Measurements from ENCODE around the gene RPTOR. TPM values are rescaled to one million over a fixed set of nuclear protein-coding genes. Genes with fewer than 3 reads are reported as not detected.

Gene RPTOR
- total RNA-seq, 2 experiments from 2014 or later, result 43.6 to 47.2 TPM

DNA sequence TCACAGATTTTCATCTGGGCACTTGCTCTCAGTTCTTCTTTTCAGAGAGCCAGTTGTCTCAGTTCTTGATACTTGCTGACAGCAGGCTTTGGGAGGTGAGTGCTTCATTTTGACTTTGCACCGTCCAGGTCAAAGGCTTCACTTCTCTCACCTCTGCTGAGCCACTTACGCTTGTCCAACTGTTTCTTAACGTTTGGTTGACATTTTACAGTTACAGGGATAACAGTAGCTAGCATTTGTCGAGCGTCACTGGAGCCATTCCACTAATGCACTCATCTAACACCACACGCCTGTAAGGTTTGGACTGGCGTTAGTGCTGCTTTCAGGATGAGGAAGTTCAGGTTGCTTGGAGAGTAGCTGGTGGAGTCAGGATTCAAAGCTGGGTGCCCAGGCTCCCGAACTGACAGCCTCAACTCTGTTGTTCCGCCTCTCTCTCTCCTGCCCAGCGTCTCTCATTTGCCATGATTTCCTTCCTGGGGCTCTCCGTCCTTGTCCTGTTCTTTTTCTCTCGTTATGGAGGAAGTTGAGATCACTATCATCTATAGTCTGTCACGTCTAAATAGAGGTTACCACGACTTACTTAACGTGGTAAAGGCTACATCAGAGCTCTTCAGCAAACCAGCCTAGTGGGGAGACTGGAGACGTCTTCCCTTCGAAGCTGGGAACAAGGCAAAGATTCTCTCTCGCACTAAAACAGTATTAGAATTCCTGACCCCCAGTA lies 220.8 kb downstream of the RPTOR start:
- H3K27me3 Mint-ChIP-seq, result no peaks in the 10 kb centered on the region
- peaks cover 35% of the 10 kb centered on the region for H3K36me3 Mint-ChIP-seq
- H3K4me3 Mint-ChIP-seq, result no peak overlapping the region
- no peaks in the 10 kb centered on the region for H3K9me3 Mint-ChIP-seq
- peaks cover 49% of the 10 kb centered on the region for H3K4me1 Mint-ChIP-seq
- DNase-seq, result no peak
- peak overlapping the region; percentile 81 for H3K27ac Mint-ChIP-seq

DNA sequence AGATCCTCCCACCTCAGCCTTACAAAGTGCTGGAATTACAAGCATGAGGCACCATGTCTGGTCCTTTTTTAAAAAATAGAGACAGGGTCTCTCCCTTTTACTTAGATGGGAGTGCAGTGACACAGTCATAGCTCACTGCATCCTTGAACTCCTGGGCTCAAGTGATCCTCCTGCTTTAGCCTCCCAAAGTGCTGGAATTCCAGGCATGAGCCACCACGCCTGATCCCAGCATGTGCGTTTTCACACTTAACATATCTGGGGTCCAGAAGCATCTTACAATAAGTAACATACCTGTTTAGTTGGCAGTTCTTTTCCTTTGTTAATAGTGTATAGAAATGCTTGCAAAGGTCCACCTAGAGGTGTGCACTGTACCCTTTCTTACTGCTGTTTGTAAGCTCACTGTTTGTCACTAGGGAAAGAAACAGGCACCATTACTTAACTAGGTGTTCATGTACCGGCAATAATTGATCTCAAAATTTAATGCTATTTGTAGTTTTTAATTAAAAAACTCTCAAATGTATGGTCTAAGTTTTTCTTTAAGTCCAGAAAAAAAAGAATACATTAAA lies 221.7 kb downstream of the RPTOR start:
- no peak for DNase-seq
- Mint-ChIP-seq H3K36me3 (peaks cover 42% of the 10 kb centered on the region), H3K9me3 (no peaks in the 10 kb centered on the region), H3K27ac (peak overlapping the region; percentile 54), H3K27me3 (no peaks in the 10 kb centered on the region), H3K4me1 (peaks cover 49% of the 10 kb centered on the region), H3K4me3 (no peak overlapping the region)

DNA sequence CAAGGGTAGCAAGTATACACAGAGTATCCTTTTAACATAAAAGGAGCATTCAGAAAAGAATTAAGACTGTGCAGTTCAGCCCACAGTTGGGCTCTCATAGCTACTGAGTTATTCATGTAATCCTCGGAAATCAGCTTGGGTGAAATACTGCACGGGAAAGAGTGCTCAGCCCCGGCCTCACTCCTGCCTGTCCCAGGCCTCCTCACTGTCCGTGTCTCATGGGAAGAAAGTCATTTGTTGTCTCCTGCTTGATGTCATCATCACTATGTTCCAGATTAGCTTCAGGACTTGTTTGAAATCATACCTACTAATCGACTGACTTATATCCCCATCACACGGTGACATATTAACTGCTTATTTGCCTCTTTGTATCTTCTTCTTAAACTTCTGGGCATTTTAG lies 223.8 kb downstream of the RPTOR start:
- no peaks in the 10 kb centered on the region for H3K27me3 Mint-ChIP-seq

DNA sequence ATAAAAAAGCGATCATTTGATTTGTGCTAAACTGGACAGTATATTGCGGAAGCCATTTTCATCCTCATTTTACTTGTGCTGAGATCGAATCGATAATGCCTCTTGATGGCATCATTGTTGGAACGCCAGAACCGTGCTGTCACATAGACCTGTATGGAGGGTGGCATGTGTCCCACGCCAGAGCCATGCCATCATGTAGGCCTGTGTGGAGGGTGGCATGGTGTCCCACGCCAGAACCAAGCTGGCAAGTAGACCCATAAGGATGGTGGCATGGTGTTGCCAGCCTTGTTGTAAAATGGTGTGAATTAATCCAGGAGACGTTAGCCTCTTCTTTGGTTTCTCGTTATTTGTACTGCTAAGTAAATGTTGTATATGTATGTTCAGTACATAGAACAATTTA lies 224.3 kb downstream of the RPTOR start:
- Mint-ChIP-seq H3K4me1 (peaks cover 48% of the 10 kb centered on the region), H3K4me3 (no peak overlapping the region), H3K27me3 (no peaks in the 10 kb centered on the region), H3K27ac (no peak overlapping the region), H3K36me3 (peaks cover 32% of the 10 kb centered on the region), H3K9me3 (no peaks in the 10 kb centered on the region)
- DNase-seq, result no peak

More for the DNA sequence above, 223.8 kb downstream of the RPTOR start:
- no peak for DNase-seq
- Mint-ChIP-seq H3K27ac (no peak overlapping the region), H3K4me3 (no peak overlapping the region), H3K4me1 (peaks cover 45% of the 10 kb centered on the region), H3K9me3 (no peaks in the 10 kb centered on the region), H3K36me3 (peaks cover 34% of the 10 kb centered on the region)

DNA sequence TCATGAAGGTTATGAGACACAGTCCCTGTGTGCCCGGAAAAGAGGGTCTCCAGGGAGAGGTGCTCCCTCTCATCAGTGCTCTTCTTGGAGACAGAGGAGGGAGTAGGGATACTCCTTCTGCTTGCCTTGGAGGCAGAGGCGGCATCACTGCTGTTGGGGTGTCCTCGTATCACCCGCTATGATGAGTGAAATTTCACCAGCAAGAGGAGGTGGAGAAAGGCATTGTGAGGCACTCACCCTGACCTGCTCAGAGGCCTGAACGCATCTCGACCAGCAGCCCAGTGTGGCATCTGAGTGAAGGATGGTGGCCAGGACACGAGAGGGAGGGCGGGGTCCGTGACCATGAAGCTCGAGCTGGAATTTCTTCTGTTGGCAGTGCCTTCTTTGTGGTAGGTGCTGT lies 224.9 kb downstream of the RPTOR start:
- no peak for DNase-seq
- Mint-ChIP-seq H3K9me3 (no peaks in the 10 kb centered on the region), H3K27ac (peak overlapping the region; percentile 54), H3K27me3 (no peaks in the 10 kb centered on the region), H3K36me3 (peaks cover 37% of the 10 kb centered on the region), H3K4me1 (peaks cover 54% of the 10 kb centered on the region), H3K4me3 (no peak overlapping the region)

DNA sequence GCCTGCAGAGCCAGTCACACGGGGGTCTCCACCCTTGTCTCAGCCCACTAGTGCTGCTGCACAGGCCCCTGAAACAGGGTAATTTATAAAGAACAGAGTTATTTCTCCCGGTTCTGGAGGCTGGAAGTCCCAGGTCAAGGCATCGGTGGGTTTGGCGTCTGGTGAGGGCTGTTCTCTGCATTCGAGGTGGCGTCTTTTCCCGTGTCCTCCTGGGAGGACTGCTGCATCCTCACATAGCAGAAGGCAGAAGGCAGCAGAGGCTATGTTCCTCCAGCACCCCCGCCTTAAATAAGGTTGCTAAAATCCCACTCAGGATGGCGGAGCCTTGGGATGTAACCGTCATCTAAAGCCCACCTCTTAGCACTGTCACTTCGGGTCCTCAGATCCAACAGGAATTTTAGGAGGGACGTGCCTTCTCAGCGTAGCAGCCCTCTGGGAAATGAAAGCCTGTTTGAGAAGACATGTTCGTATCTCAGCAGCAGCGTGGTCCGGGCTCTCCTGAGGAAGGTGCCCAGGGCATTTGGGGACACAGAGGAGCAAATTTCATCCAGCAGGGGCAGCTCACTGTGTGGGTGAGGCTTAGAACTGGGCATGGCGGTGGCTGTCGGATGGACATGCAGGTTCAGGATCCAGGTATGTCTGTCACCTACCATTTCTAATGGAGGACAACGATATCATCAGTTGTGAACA lies 225.4 kb downstream of the RPTOR start:
- H3K27ac Mint-ChIP-seq, result peak overlapping the region; percentile 46
- H3K36me3 Mint-ChIP-seq, result peaks cover 34% of the 10 kb centered on the region
- no peaks in the 10 kb centered on the region for H3K9me3 Mint-ChIP-seq
- peaks cover 55% of the 10 kb centered on the region for H3K4me1 Mint-ChIP-seq
- H3K27me3 Mint-ChIP-seq, result no peaks in the 10 kb centered on the region
- peak overlapping the region; percentile 3 for H3K4me3 Mint-ChIP-seq
- DNase-seq, result no peak

DNA sequence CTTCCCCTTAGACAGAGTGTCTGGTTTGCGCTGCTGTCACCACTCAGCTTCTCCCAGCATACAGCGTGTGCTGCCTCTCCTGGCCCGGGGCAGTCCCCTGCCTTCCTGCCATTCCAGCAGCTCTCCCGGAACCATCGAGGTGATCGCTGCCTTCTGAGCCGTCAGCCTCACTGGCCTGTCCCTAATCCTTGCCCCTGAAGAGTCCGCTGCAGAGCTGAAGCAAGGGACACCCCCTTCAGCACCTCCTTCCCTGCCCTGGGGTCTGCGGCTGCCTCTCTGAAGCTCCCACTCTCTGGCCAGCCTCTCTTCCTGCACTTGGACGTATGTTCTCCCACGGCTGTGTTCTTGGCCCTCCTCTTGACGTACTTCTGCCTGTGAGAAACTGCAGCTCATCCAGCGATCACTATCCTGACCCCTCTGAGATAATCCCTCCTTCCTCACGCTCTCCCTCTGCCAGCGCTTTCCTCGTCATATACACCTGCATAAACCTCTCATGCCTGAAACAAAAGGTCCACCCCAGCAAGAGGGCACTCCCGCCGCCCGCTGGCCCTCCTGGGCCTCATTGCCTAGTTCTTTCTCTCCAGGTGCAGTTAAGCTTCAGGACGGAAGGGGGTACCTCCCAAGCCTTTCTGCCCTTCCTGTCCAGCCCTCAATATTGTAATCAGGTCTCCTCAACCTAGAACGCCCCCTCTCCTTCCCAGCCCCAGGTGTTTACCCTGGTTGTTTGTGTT lies 226.4 kb downstream of the RPTOR start:
- Mint-ChIP-seq H3K9me3 (no peaks in the 10 kb centered on the region), H3K36me3 (peaks cover 31% of the 10 kb centered on the region), H3K27ac (peak overlapping the region; percentile 50), H3K4me1 (peaks cover 54% of the 10 kb centered on the region), H3K27me3 (no peaks in the 10 kb centered on the region), H3K4me3 (peak overlapping the region; percentile 0)
- DNase-seq, result no peak

DNA sequence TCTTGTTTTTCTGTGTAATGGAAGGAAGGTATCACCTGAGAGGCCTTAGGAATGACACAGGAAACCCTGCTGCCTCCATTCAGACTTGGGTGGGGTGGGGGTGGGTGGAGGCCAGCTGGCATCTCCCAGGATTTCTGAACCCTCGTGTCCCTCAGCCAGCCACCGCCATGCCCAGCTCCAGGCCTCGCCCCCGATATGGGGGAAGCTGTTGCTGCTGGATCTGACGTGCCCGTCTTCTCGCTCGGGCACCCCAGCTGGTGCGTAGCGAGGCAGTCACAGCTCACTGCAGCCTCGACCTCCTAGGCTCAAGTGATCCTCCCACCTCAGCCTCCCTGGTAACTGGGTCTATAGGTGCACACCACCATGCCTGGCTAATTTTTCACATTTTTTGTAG lies 227.0 kb downstream of the RPTOR start:
- Mint-ChIP-seq H3K27me3 (no peaks in the 10 kb centered on the region), H3K9me3 (no peaks in the 10 kb centered on the region), H3K27ac (no peak overlapping the region), H3K4me3 (no peak overlapping the region), H3K4me1 (peaks cover 54% of the 10 kb centered on the region), H3K36me3 (peaks cover 33% of the 10 kb centered on the region)
- no peak for DNase-seq

DNA sequence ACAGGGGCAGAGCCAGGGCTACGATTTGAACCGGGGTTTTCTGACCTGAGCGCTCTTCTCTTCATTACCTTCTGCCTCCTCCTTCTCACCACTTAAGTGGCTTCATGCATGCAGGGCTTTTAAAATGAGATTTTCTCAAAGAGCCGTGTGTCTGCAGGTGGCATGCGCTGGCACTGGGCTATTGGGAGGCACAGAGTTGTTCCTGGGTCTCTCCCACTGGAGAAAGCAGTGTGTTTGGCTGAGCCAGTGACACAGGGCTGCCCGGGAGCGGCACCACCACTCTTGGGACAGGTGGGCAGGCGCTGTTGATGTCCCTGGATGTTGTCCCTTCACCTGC lies 228.2 kb downstream of the RPTOR start:
- H3K9me3 Mint-ChIP-seq, result no peaks in the 10 kb centered on the region
- peaks cover 41% of the 10 kb centered on the region for H3K36me3 Mint-ChIP-seq
- H3K27me3 Mint-ChIP-seq, result no peaks in the 10 kb centered on the region
- no peak overlapping the region for H3K4me3 Mint-ChIP-seq
- no peak for DNase-seq
- peaks cover 62% of the 10 kb centered on the region for H3K4me1 Mint-ChIP-seq
- peak overlapping the region; percentile 86 for H3K27ac Mint-ChIP-seq

DNA sequence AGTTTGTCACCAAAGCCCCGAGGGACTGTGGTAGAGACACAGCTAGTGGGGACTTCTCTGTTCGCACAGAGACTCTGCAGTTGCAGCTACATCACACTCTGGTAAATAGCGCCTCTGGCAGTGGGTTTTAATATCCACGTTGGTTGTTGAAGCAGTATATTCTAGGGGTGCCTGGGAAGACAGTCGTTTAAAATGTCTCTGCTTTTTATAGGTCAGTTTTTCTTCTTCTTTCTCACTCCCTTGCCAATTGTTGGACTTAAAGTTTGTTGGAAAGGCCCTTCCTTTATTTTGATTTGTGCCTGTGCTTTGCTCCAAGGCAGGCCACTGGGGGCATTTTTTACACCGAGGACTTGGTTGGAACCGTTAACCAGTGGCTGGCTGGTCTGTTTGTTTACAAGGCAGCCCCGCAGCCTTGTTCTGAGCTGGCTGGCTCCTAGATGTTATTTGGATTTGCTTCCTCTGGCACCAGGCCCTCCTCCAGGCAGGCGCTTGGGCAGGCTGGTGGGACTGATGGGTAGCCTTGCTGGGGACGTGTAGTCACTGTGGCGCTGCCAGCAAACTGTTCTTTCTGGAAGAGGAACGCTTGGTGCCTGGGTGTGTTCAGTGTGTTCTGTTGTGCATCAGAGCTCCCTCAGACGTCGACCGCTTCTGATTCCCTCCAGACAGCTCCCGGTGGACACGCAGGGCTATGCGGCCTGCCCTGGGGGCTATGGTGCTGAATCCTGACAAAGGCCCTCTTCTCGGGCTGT lies 228.8 kb downstream of the RPTOR start:
- H3K36me3 Mint-ChIP-seq, result peaks cover 45% of the 10 kb centered on the region
- H3K27me3 Mint-ChIP-seq, result no peaks in the 10 kb centered on the region
- no peaks in the 10 kb centered on the region for H3K9me3 Mint-ChIP-seq
- DNase-seq, result no peak
- H3K27ac Mint-ChIP-seq, result peak overlapping the region; percentile 86
- peaks cover 67% of the 10 kb centered on the region for H3K4me1 Mint-ChIP-seq
- no peak overlapping the region for H3K4me3 Mint-ChIP-seq

DNA sequence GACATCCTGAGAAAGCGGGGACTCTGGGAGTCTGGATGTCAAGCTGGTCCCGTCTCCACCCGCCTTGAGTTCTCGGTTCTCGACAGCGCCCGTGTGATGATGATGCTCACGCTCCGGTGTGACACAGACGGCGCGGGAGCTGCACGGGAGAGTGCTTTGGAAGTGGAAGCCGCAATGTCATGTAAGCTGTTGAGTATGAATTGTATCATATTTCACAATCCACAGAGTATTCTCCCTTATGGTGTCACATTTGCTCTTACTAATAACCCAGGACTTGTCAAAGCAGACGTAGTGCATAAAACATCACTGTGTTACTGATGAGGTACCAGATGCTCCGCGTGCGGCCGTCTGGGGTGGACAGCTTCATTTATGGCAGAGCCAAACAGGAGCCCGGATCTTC lies 229.5 kb downstream of the RPTOR start:
- no peaks in the 10 kb centered on the region for H3K9me3 Mint-ChIP-seq
- H3K27ac Mint-ChIP-seq, result peak overlapping the region; percentile 86
- no peak for DNase-seq
- H3K27me3 Mint-ChIP-seq, result no peaks in the 10 kb centered on the region
- H3K4me1 Mint-ChIP-seq, result peaks cover 72% of the 10 kb centered on the region
- peaks cover 44% of the 10 kb centered on the region for H3K36me3 Mint-ChIP-seq
- H3K4me3 Mint-ChIP-seq, result peak overlapping the region; percentile 70

DNA sequence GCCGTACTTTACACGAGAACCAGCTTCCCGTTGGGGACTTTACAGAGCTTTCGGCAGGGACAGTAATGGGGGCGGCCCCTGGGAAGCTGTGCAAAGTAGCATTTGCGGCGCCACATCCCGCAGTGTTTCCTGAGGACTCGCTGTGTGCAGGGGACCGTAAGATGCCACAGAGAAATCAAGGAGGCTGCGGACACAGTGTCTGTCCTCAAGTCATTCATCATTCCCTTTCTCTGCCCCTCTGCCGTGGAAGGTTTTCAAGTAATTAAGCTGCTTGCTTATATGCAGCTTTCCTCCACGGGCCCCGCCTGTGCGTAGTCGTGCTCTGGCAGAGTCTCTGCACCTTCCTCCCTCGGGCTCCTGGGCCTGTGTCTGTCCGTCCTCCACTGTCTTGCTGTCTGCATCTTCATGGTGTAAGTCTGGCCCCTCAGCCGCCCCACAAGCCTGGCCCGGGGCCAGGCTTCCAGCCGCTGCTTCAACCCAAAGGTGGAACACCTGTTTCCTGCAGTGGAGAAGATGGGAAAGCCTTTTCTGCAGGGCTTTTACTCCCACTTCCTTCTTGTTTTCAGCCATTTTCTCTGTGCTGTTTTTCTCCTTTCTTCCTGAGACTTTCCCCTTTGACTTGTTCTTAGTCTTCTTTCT lies 230.1 kb downstream of the RPTOR start:
- peak; percentile 43 for DNase-seq
- no peaks in the 10 kb centered on the region for H3K9me3 Mint-ChIP-seq

DNA sequence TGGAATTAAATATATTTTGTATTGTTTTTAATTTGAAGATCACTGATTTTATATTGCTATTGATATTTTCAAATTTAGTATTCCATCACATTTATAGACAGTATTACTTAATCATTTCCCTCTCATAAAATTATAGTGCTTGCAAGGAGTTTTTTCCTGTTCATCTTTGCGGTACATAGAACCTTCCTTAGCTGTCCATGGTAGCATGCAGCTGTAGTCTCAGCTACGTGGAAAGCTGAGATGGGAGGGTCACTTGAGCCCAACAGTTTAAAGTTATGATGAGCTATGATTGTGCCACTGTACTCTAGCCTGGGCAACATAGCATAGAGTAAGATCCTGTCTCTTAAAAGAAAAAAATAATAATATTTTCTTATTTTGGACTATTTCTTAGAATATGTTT lies 231.2 kb downstream of the RPTOR start:
- no peaks in the 10 kb centered on the region for H3K9me3 Mint-ChIP-seq
- no peak overlapping the region for H3K27ac Mint-ChIP-seq
- H3K36me3 Mint-ChIP-seq, result peaks cover 45% of the 10 kb centered on the region
- H3K4me3 Mint-ChIP-seq, result no peak overlapping the region
- H3K4me1 Mint-ChIP-seq, result peaks cover 75% of the 10 kb centered on the region
- no peak for DNase-seq
- no peaks in the 10 kb centered on the region for H3K27me3 Mint-ChIP-seq

More for the DNA sequence above, 230.1 kb downstream of the RPTOR start:
- peaks cover 48% of the 10 kb centered on the region for H3K36me3 Mint-ChIP-seq
- peak overlapping the region; percentile 70 for H3K4me3 Mint-ChIP-seq
- H3K27me3 Mint-ChIP-seq, result no peaks in the 10 kb centered on the region
- H3K27ac Mint-ChIP-seq, result peak overlapping the region; percentile 86
- H3K4me1 Mint-ChIP-seq, result peaks cover 75% of the 10 kb centered on the region

DNA sequence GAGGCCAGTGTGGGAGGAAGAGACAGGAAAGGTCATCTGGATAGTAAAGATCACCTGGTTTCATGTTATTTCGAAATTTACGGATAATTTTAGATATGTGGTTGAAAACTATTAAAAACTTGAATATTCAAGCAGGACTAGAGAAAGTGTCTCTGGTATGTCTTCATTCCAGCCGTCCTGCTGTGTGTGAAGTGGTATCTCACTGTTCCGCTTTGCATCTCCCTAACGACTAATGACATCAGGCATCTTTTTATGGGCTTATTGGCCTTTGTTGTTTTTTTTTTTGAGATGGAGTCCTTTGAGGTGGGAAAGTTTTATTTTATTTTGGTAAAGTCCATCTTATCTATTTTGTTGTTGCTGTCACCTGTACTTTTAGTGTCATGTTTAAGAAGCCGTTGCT lies 232.6 kb downstream of the RPTOR start:
- Mint-ChIP-seq H3K27me3 (no peaks in the 10 kb centered on the region), H3K4me1 (peaks cover 79% of the 10 kb centered on the region), H3K36me3 (peaks cover 40% of the 10 kb centered on the region), H3K4me3 (no peak overlapping the region), H3K9me3 (no peaks in the 10 kb centered on the region), H3K27ac (no peak overlapping the region)
- DNase-seq, result no peak

Measured in activated naive CD8-positive, alpha-beta T cell treated with anti-CD3 and anti-CD28 coated beads for 36 hours (primary cell).